Erythroblast (primary cell): ENCODE measurements around the gene OSBPL7.

ENCODE experiments used
- DNase-seq, 2 experiments: peaks; one replicate each; lab custom pipeline; 2025; lab: John Stamatoyannopoulos, UW
- GATA1 ChIP-seq: IDR thresholded peaks from 2 replicates; pipeline ENCODE4 v1.6.1; 2011; ENCODE audit warnings: low read depth, mild to moderate bottlenecking, control low read depth, low read length, moderate library complexity
- POLR2A ChIP-seq: IDR thresholded peaks from 2 replicates; pipeline ENCODE4 v1.6.1; 2011; ENCODE audit warnings: mild to moderate bottlenecking, low read length

OSBPL7 gene

GRCh38 chr17:47763913-47764582 is 57.5 kb downstream of the OSBPL7 start:
- TF ChIP-seq POLR2A (no peak), GATA1 (no peak)
- no peak for DNase-seq

GRCh38 chr17:47762728-47763127 is 58.9 kb downstream of the OSBPL7 start:
- DNase-seq = no peak
- TF ChIP-seq POLR2A = no peak
- no peak for TF ChIP-seq GATA1

GRCh38 chr17:47760409-47761140 is 61.0 kb downstream of the OSBPL7 start:
- TF ChIP-seq POLR2A (no peak), GATA1 (no peak)
- no peak for DNase-seq

- no peak for DNase-seq
- no peak for TF ChIP-seq GATA1
- TF ChIP-seq POLR2A = no peak
These were observed 64.2 kb downstream of the OSBPL7 start for GRCh38 chr17:47757386-47757785.
